C4-2B (cell line): ENCODE results near the gene NUP214.

Experiments used
- CTCF ChIP-seq: fragments of 450-650 bp; conservative IDR thresholded peaks from 2 replicates; pipeline ENCODE4 v1.5.1; 2017; ENCODE audit warnings: mild to moderate bottlenecking
- ZFX ChIP-seq: fragments of 450-650 bp; IDR thresholded peaks from 2 replicates; pipeline ENCODE4 v1.6.1; 2017

GRCh38 chr9:131272212-131272611 is 146.8 kb downstream of the NUP214 start:
- no peak for TF ChIP-seq CTCF
- TF ChIP-seq ZFX: no peak
